ENCODE data around the gene ATR.

Gene ATR

GRCh38 chr3:142459096-142459495 is 119.4 kb downstream of the ATR start:
- no peak overlapping the region for H2AFZ ChIP-seq (ENCODE audit: low read depth, low read length)
- no peaks in the 10 kb centered on the region for H3K79me2 ChIP-seq (ENCODE audit: low read length)
- no peaks in the 10 kb centered on the region for H3K27me3 ChIP-seq (ENCODE audit: low read depth, low read length)
- no peak overlapping the region for H3K4me2 ChIP-seq (ENCODE audit: low read length)
- H3K36me3 ChIP-seq (replicated peaks; ENCODE audit: low read depth, low read length) = peaks cover 24% of the 10 kb centered on the region
- no peaks in the 10 kb centered on the region for H3K9me3 ChIP-seq (ENCODE audit: insufficient read depth, low read length)
- H4K20me1 ChIP-seq (ENCODE audit: insufficient read depth, low read length) = no peaks in the 10 kb centered on the region
- H3K9ac ChIP-seq (ENCODE audit: low read length) = no peak overlapping the region
- H3K4me1 ChIP-seq (ENCODE audit: low read length) = no peaks in the 10 kb centered on the region
- no peak overlapping the region for H3K4me3 ChIP-seq (ENCODE audit: low read length)
- H3K27ac ChIP-seq (ENCODE audit: low read length) = no peak overlapping the region
- TF ChIP-seq CTCF (IDR thresholded peaks at IDR 0.05; ENCODE audit: low read depth, low read length) = no peak
- no peak for TF ChIP-seq EZH2phosphoT487 (IDR thresholded peaks at IDR 0.05; ENCODE audit: low read depth)

- Histone ChIP-seq H3K9me3 (ENCODE audit: insufficient read depth, low read length) (no peaks in the 10 kb centered on the region), H3K9ac (ENCODE audit: low read length) (no peak overlapping the region), H3K36me3 (replicated peaks; ENCODE audit: low read depth, low read length) (peaks cover 12% of the 10 kb centered on the region), H3K4me2 (ENCODE audit: low read length) (no peak overlapping the region), H4K20me1 (ENCODE audit: insufficient read depth, low read length) (no peaks in the 10 kb centered on the region), H3K27me3 (ENCODE audit: low read depth, low read length) (no peaks in the 10 kb centered on the region), H2AFZ (ENCODE audit: low read depth, low read length) (no peak overlapping the region), H3K4me1 (ENCODE audit: low read length) (peaks cover 4% of the 10 kb centered on the region; the same call in 1 of the 2 replicates), H3K79me2 (ENCODE audit: low read length) (peaks cover 20% of the 10 kb centered on the region), H3K4me3 (ENCODE audit: low read length) (no peak overlapping the region), H3K27ac (ENCODE audit: low read length) (no peak overlapping the region)
- TF ChIP-seq CTCF (IDR thresholded peaks at IDR 0.05; ENCODE audit: low read depth, low read length) = no peak
- TF ChIP-seq EZH2phosphoT487 (IDR thresholded peaks at IDR 0.05; ENCODE audit: low read depth) = no peak
These were observed 127.7 kb downstream of the ATR start for GRCh38 chr3:142450881-142451280.

GRCh38 chr3:142450189-142450588 is 128.3 kb downstream of the ATR start:
- H3K27me3 ChIP-seq (ENCODE audit: low read depth, low read length) = no peaks in the 10 kb centered on the region
- H3K36me3 ChIP-seq (replicated peaks; ENCODE audit: low read depth, low read length) = peaks cover 9% of the 10 kb centered on the region
- no peak overlapping the region for H3K4me3 ChIP-seq (ENCODE audit: low read length)
- H2AFZ ChIP-seq (ENCODE audit: low read depth, low read length) = no peak overlapping the region
- H3K9ac ChIP-seq (ENCODE audit: low read length) = no peak overlapping the region
- peaks cover 6% of the 10 kb centered on the region for H4K20me1 ChIP-seq (ENCODE audit: insufficient read depth, low read length)
- peaks cover 10% of the 10 kb centered on the region for H3K4me1 ChIP-seq (ENCODE audit: low read length)
- no peaks in the 10 kb centered on the region for H3K9me3 ChIP-seq (ENCODE audit: insufficient read depth, low read length)
- TF ChIP-seq EZH2phosphoT487 (IDR thresholded peaks at IDR 0.05; ENCODE audit: low read depth) (no peak), CTCF (IDR thresholded peaks at IDR 0.05; ENCODE audit: low read depth, low read length) (no peak)
- H3K79me2 ChIP-seq (ENCODE audit: low read length) = peaks cover 27% of the 10 kb centered on the region
- H3K4me2 ChIP-seq (ENCODE audit: low read length) = no peak overlapping the region
- H3K27ac ChIP-seq (ENCODE audit: low read length) = no peak overlapping the region

- Histone ChIP-seq H3K9ac (ENCODE audit: low read length) (peak within 1 kb of the TSS; percentile 89), H3K79me2 (ENCODE audit: low read length) (peaks cover 47% of the 10 kb centered on the region), H3K4me1 (ENCODE audit: low read length) (peaks cover 12% of the 10 kb centered on the region), H3K27ac (ENCODE audit: low read length) (peak within 1 kb of the TSS; percentile 82), H3K36me3 (replicated peaks; ENCODE audit: low read depth, low read length) (peaks cover 11% of the 10 kb centered on the region), H4K20me1 (ENCODE audit: insufficient read depth, low read length) (peaks cover 24% of the 10 kb centered on the region), H3K4me2 (ENCODE audit: low read length) (peak within 1 kb of the TSS; percentile 89), H3K9me3 (ENCODE audit: insufficient read depth, low read length) (no peaks in the 10 kb centered on the region), H2AFZ (ENCODE audit: low read depth, low read length) (peak within 1 kb of the TSS; percentile 59), H3K4me3 (ENCODE audit: low read length) (peak within 1 kb of the TSS; percentile 86), H3K27me3 (ENCODE audit: low read depth, low read length) (no peaks in the 10 kb centered on the region)
- no peak for TF ChIP-seq EZH2phosphoT487 (IDR thresholded peaks at IDR 0.05; ENCODE audit: low read depth)
- TF ChIP-seq CTCF (IDR thresholded peaks at IDR 0.05; ENCODE audit: low read depth, low read length) = no peak
These were observed 130.4 kb downstream of the ATR start, which contains the start of gene XRN1 for GRCh38 chr3:142447852-142448823. XRN1 (minus strand) TSS chr3:142448037; CDS start chr3:142447944, 93 bp downstream.

Measured in OCI-LY3 (cell line).